ENCODE data around the gene RPRM.
A peak's percentile ranks its signal among the peaks of the same experiment; 100 is the strongest.

Gene RPRM

DNA sequence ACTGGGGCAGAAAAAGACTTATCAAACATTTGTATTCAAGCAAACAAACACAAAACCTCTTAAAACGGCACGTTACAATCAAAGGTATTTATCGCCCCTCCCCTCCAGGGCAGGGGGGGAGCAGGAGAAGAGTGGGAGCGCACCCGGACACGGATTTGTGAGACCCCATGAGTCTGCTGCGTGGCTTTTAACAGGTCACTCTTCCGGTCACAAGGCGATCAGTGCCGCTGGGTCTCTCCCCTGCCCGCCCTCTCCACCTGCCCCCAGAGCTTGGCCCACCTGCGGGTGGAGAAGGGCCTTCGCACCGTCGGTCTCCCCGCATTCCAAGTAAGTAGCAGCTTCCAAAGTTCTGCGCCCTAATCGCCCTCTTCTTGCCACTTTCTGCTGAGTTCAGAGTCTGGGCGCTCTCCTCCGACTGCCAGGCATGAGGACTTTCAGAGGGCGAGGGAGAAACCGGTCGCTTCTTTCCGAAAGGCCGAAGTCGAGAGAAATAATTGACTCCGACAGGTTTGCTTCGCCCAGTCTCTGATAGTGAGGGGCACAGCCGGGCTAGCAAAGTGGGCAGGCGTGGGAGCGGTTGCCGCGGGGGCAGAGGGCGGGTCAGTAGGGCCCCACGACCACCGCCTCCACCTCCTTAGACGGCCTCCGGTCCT, 800 bp downstream of the RPRM start:
- no peaks in the 10 kb centered on the region for H3K9me3 ChIP-seq (ENCODE audit: control insufficient read depth, low read length)
- peaks cover 12% of the 10 kb centered on the region for H3K4me1 ChIP-seq (ENCODE audit: control insufficient read depth, insufficient read depth, low read length)
- no peaks in the 10 kb centered on the region for H3K36me3 ChIP-seq (ENCODE audit: control insufficient read depth, insufficient read depth, low read length)
- H3K9ac ChIP-seq (ENCODE audit: low read length), result no peak overlapping the region
- H3K27me3 ChIP-seq (ENCODE audit: control insufficient read depth, insufficient read depth, low read length), result peaks cover 34% of the 10 kb centered on the region
- peak overlapping the region; percentile 9 for H3K4me3 ChIP-seq (ENCODE audit: low read length)

DNA sequence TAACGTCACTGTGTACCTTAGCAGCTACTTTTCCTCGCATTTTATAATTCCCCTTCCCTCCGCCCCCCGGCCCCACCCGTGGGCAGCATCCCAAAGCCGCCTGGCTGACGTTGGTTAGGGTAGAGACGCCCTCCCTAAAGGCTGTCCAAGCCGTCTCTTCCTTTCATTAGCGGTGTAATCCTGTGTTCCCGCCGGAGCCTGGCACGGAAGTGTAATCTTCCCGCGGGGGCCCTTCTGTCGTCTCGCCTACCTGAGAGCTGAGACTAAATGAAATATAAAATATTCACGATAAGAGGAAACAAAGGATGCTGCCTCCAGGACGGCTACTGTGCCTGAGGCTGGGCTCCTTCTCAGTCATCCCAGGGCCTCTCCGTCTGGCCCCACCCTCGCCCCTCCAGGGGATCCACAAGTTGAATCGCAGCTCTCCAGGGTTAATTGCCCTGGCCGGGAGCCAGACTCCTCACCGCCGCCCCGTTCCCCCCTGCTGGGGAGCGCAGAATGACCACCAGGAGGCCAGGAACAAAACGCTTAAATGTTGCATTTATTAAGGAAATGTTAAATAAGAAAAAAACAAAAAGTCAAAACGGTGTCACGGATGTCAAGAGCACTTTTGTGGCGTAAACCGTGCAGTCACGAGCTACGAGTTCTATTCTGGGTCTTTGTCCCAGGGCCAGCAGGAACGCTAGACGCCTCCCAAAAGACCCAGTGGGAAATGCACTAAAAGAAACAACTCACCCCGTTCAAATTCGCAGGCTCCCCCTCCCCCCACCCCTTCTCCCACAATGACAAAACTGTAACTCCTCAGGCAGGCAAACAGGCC, 1.5 kb downstream of the RPRM start:
- H3K27me3 ChIP-seq (ENCODE audit: control insufficient read depth, insufficient read depth, low read length), result peaks cover 34% of the 10 kb centered on the region
- H3K4me3 ChIP-seq (ENCODE audit: low read length), result no peak overlapping the region

DNA sequence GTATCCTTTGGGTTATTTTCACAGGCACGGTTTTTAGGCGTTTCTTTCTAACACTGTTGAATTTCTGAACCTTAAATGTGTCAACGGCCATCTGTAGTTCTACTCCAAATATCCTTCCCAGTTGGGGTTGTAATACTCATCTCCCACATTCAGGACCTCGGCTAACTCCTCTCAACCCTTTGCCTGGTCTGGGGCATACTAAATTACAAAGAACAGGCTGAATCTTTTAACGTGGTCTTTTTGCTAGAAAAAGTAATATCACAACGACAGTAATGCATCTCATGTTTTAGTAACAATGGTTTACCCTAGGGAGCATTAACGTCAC, 2.1 kb downstream of the RPRM start:
- no peaks in the 10 kb centered on the region for H3K36me3 ChIP-seq (ENCODE audit: control insufficient read depth, insufficient read depth, low read length)
- H3K4me1 ChIP-seq (ENCODE audit: control insufficient read depth, insufficient read depth, low read length), result peaks cover 12% of the 10 kb centered on the region
- peaks cover 34% of the 10 kb centered on the region for H3K27me3 ChIP-seq (ENCODE audit: control insufficient read depth, insufficient read depth, low read length)
- no peak overlapping the region for H3K4me3 ChIP-seq (ENCODE audit: low read length)
- H3K9me3 ChIP-seq (ENCODE audit: control insufficient read depth, low read length), result no peaks in the 10 kb centered on the region
- no peak overlapping the region for H3K9ac ChIP-seq (ENCODE audit: low read length)

More for the DNA sequence above, 1.5 kb downstream of the RPRM start:
- no peaks in the 10 kb centered on the region for H3K9me3 ChIP-seq (ENCODE audit: control insufficient read depth, low read length)
- no peak overlapping the region for H3K9ac ChIP-seq (ENCODE audit: low read length)
- H3K36me3 ChIP-seq (ENCODE audit: control insufficient read depth, insufficient read depth, low read length), result no peaks in the 10 kb centered on the region
- H3K4me1 ChIP-seq (ENCODE audit: control insufficient read depth, insufficient read depth, low read length), result peaks cover 12% of the 10 kb centered on the region

DNA sequence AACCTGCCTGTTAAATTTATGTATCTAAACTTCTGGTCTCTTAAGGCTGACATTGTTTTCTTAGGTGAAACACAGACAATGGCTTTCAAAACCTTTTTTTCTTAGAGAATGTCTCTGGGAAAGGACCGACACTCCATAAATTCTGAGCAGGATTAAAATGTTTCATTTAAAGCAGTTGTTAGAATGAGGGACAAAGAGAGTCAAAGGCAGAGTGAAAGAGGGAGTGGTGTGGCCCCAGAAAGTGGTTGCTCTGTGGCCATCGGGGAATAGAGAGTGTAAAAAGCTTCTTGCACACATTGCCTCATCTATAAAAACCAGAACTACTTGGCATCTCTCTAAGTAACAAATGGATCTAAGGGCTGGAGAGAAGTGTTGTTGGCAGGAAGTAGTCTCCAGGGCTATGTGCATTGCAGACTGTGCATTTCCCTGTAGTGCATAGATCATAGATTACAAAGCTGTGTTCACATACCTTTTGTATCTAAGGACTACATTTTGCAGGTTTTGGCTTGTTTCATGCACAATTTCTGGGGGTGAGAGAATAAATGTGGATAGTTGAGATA, 3.6 kb downstream of the RPRM start:
- H3K9ac ChIP-seq (ENCODE audit: low read length), result no peak overlapping the region
- no peaks in the 10 kb centered on the region for H3K9me3 ChIP-seq (ENCODE audit: control insufficient read depth, low read length)
- peaks cover 34% of the 10 kb centered on the region for H3K27me3 ChIP-seq (ENCODE audit: control insufficient read depth, insufficient read depth, low read length)
- H3K4me3 ChIP-seq (ENCODE audit: low read length), result no peak overlapping the region
- H3K36me3 ChIP-seq (ENCODE audit: control insufficient read depth, insufficient read depth, low read length), result no peaks in the 10 kb centered on the region
- peaks cover 12% of the 10 kb centered on the region for H3K4me1 ChIP-seq (ENCODE audit: control insufficient read depth, insufficient read depth, low read length)

DNA sequence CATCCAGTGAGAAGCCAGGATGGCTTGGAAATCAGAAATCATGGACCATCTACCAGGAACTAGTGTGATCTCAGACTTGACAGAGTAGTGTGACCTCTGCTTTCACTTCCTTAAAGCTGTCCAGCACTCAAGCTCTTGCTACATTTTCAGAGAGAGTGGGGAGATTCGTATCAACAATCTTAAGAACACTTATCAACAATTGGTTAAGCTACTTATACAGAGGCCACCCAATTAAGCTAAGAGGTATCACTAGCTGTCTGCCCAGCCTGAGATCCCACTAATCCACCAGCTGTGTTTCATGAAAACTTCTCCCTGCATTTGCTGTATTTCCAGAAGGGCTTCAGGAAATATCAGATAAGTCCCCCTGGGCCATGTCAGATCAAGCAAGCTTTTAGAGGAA, 4.2 kb downstream of the RPRM start:
- H3K9ac ChIP-seq (ENCODE audit: low read length), result no peak overlapping the region

DNA sequence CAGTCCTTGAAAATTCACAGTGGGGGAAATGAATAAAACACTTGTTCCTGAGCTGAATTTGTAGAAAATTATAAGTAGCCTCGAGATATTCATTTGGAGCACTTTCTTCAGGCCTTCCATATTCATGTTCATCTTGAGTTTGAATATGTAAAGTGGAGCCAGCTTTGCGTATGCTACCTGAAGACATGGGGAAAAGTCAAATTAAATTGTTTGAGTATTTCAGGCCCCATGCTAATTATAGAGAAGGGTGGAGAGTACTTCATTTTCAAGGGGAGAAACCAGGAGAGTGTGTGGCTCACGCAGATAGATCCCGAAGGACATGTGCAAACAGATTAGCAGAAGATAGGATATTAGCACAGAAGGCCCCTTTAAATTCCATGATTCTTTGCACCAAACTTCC, 7.7 kb downstream of the RPRM start:
- Histone ChIP-seq H3K4me3 (ENCODE audit: low read length) (no peak overlapping the region), H3K27me3 (ENCODE audit: control insufficient read depth, insufficient read depth, low read length) (peaks cover 4% of the 10 kb centered on the region), H3K9me3 (ENCODE audit: control insufficient read depth, low read length) (no peaks in the 10 kb centered on the region), H3K4me1 (ENCODE audit: control insufficient read depth, insufficient read depth, low read length) (no peaks in the 10 kb centered on the region), H3K36me3 (ENCODE audit: control insufficient read depth, insufficient read depth, low read length) (no peaks in the 10 kb centered on the region), H3K9ac (ENCODE audit: low read length) (no peak overlapping the region)

More for the DNA sequence above, 4.2 kb downstream of the RPRM start:
- H3K36me3 ChIP-seq (ENCODE audit: control insufficient read depth, insufficient read depth, low read length), result no peaks in the 10 kb centered on the region
- H3K9me3 ChIP-seq (ENCODE audit: control insufficient read depth, low read length), result no peaks in the 10 kb centered on the region
- H3K4me3 ChIP-seq (ENCODE audit: low read length), result no peak overlapping the region
- peaks cover 34% of the 10 kb centered on the region for H3K27me3 ChIP-seq (ENCODE audit: control insufficient read depth, insufficient read depth, low read length)
- peaks cover 12% of the 10 kb centered on the region for H3K4me1 ChIP-seq (ENCODE audit: control insufficient read depth, insufficient read depth, low read length)

DNA sequence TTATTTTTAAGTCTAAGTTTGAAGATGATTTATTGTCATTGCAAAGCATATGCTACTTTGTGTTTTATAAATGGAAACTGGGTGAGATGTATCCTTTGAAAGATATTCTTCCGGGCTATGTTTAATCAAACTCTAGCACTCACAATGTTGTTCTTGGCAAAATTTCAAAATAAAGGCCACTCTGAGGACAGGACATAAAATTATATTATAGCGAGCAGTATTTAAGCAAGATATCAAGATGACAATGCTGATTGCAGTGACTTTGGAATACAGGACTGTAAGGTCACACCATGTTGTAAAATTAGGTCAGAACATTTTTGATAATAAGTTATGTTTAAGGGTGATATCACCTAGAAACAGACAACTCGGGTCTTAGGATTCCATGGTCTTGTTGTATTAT, 14.2 kb downstream of the RPRM start:
- H3K9ac ChIP-seq (ENCODE audit: low read length), result no peak overlapping the region
- no peaks in the 10 kb centered on the region for H3K4me1 ChIP-seq (ENCODE audit: control insufficient read depth, insufficient read depth, low read length)
- H3K9me3 ChIP-seq (ENCODE audit: control insufficient read depth, low read length), result no peaks in the 10 kb centered on the region
- H3K4me3 ChIP-seq (ENCODE audit: low read length), result no peak overlapping the region
- H3K27me3 ChIP-seq (ENCODE audit: control insufficient read depth, insufficient read depth, low read length), result no peaks in the 10 kb centered on the region
- no peaks in the 10 kb centered on the region for H3K36me3 ChIP-seq (ENCODE audit: control insufficient read depth, insufficient read depth, low read length)

DNA sequence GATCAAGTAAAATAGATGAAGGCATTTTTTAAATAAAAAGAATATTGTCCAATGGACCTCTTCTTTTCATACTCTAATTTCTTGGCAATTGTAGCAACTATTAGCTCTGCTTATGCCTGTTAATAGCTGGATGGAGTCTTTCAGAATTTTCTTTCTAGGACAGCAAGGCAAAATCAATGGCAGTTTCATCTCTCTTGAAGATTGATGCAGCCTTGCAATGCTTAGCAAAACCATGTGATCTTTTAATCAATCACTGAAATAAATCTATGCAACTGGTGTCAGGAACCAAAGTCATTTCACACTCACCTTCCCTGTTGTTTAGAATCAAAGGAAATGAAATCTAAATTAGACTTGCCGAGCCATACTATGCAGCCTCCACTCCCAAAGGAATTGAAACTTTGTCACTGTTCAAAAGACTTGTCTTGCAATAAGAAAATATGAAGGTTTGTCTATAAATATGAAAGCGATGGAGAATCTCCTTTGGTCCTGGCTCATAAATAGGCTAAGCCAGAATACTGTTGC, 16.2 kb downstream of the RPRM start:
- no peaks in the 10 kb centered on the region for H3K36me3 ChIP-seq (ENCODE audit: control insufficient read depth, insufficient read depth, low read length)
- no peaks in the 10 kb centered on the region for H3K27me3 ChIP-seq (ENCODE audit: control insufficient read depth, insufficient read depth, low read length)
- H3K9ac ChIP-seq (ENCODE audit: low read length), result no peak overlapping the region
- H3K4me1 ChIP-seq (ENCODE audit: control insufficient read depth, insufficient read depth, low read length), result no peaks in the 10 kb centered on the region
- no peak overlapping the region for H3K4me3 ChIP-seq (ENCODE audit: low read length)
- no peaks in the 10 kb centered on the region for H3K9me3 ChIP-seq (ENCODE audit: control insufficient read depth, low read length)

DNA sequence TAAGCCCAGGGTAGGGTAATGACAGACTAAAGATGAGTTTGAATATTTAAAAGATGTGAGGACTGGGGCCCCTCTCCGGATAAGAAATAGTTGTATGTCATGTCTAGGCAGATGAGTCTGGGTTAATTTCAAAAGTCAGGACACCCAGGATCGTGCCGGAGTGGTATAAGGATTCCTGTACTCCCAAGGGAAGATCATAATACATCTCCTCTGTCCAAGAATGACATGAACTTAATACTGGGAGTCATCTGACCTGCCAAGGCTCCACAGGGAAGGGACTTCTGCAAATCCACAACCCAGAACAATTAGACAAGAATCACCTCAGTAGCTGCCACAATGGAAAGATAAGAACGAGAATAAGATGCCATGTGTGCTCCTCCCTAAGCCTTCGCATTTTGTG, 17.1 kb downstream of the RPRM start:
- no peak overlapping the region for H3K9ac ChIP-seq (ENCODE audit: low read length)
- H3K4me1 ChIP-seq (ENCODE audit: control insufficient read depth, insufficient read depth, low read length), result no peaks in the 10 kb centered on the region
- H3K27me3 ChIP-seq (ENCODE audit: control insufficient read depth, insufficient read depth, low read length), result no peaks in the 10 kb centered on the region
- H3K36me3 ChIP-seq (ENCODE audit: control insufficient read depth, insufficient read depth, low read length), result no peaks in the 10 kb centered on the region
- no peak overlapping the region for H3K4me3 ChIP-seq (ENCODE audit: low read length)
- H3K9me3 ChIP-seq (ENCODE audit: control insufficient read depth, low read length), result no peaks in the 10 kb centered on the region

DNA sequence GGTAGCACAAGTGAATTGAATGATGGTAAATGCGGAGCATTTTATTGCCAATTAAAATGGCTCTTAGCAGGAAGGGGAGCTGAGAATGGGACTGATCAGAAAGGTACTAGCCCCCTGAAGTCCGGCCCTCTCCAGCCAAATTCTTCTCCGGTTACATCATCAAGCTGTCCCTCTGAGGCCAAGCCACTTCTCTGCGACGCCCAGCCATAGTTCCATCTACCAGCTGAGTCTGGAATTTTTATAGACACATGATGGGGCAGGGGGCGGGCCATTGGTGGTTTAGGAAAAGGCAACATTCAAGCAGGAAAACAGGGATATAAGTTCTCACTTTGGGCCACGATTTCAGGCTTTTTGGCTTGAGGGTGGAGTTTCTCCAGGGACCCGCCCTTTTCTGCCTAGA, 22.7 kb downstream of the RPRM start:
- no peak overlapping the region for H3K9ac ChIP-seq (ENCODE audit: low read length)
- H3K27me3 ChIP-seq (ENCODE audit: control insufficient read depth, insufficient read depth, low read length), result no peaks in the 10 kb centered on the region
- no peak overlapping the region for H3K4me3 ChIP-seq (ENCODE audit: low read length)
- no peaks in the 10 kb centered on the region for H3K9me3 ChIP-seq (ENCODE audit: control insufficient read depth, low read length)
- H3K4me1 ChIP-seq (ENCODE audit: control insufficient read depth, insufficient read depth, low read length), result no peaks in the 10 kb centered on the region
- no peaks in the 10 kb centered on the region for H3K36me3 ChIP-seq (ENCODE audit: control insufficient read depth, insufficient read depth, low read length)

DNA sequence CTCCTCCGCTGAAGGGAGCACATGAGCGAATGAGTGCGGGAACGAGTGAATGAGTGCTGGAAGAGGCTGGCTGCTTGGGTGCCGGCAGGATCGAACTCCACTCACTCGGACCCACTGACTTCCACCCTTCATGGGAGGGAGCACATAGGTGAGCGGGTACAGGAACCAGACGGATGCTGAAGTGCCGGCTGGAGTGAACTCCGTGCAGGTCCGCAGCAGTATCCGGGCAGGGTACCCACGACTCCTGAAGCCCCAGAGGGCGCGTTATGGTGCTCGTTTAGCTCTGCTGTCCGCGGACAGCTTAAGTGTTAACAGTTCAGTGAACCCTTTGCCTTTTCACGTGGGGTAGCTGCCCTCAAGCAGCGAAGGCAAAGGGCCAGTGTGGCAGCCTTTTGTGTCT, 23.2 kb downstream of the RPRM start:
- no peaks in the 10 kb centered on the region for H3K9me3 ChIP-seq (ENCODE audit: control insufficient read depth, low read length)
- no peak overlapping the region for H3K9ac ChIP-seq (ENCODE audit: low read length)

DNA sequence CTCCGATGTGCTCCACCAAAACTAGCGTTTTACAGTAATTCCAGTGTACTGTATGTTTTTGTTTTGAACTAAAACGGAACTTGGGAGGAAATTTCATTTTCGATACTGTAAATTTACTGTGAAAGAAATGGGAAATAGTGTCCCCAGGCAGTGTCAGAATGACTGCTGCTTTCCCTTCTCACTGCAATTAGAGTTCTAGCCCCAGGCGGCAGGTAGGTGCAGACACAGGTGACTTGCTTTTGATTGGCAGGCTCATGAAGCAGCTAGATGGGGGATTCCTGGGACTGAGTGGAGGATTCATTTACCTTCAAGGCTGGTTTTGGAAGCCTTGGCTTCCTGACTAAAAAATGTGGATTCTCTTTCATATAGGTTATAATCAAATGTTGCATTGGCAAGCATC, 27.0 kb downstream of the RPRM start:
- Histone ChIP-seq H3K4me3 (ENCODE audit: low read length) (no peak overlapping the region), H3K4me1 (ENCODE audit: control insufficient read depth, insufficient read depth, low read length) (no peaks in the 10 kb centered on the region), H3K36me3 (ENCODE audit: control insufficient read depth, insufficient read depth, low read length) (no peaks in the 10 kb centered on the region), H3K9ac (ENCODE audit: low read length) (no peak overlapping the region), H3K9me3 (ENCODE audit: control insufficient read depth, low read length) (no peaks in the 10 kb centered on the region), H3K27me3 (ENCODE audit: control insufficient read depth, insufficient read depth, low read length) (no peaks in the 10 kb centered on the region)

More for the DNA sequence above, 23.2 kb downstream of the RPRM start:
- no peaks in the 10 kb centered on the region for H3K36me3 ChIP-seq (ENCODE audit: control insufficient read depth, insufficient read depth, low read length)
- no peaks in the 10 kb centered on the region for H3K4me1 ChIP-seq (ENCODE audit: control insufficient read depth, insufficient read depth, low read length)
- H3K27me3 ChIP-seq (ENCODE audit: control insufficient read depth, insufficient read depth, low read length), result no peaks in the 10 kb centered on the region
- no peak overlapping the region for H3K4me3 ChIP-seq (ENCODE audit: low read length)

Data from mucosa of stomach (tissue), 1 donor.